Suprapubic skin (tissue), 4 donors: ENCODE results near the gene SLC27A6. TPM values are rescaled to one million over a fixed set of nuclear protein-coding genes. Genes with fewer than 3 reads are reported as not detected.

Experiments used
- DNase-seq, 2 donors: peaks; one replicate each; pipeline ENCODE4 v3.0.0-alpha.2; 2019; ENCODE audit warnings: low spot score in 2 of 2
- H3K27ac ChIP-seq: fragments of 200-600 bp; sonication (generic); one replicate; pipeline ENCODE4 v1.5.1; 2019
- H3K27me3 ChIP-seq: fragments of 200-600 bp; sonication (generic); one replicate; pipeline ENCODE4 v1.5.1; 2019
- H3K36me3 ChIP-seq: fragments of 200-600 bp; sonication (generic); one replicate; pipeline ENCODE4 v1.5.1; 2019
- H3K4me1 ChIP-seq: fragments of 200-600 bp; sonication (generic); one replicate; pipeline ENCODE4 v1.5.1; 2019
- H3K4me3 ChIP-seq: fragments of 200-600 bp; sonication (generic); one replicate; pipeline ENCODE4 v1.5.1; 2019; ENCODE audit warnings: mild to moderate bottlenecking
- H3K9me3 ChIP-seq: fragments of 200-600 bp; sonication (generic); one replicate; pipeline ENCODE4 v1.5.1; 2019
- EP300 ChIP-seq: sonication (generic); formaldehyde crosslinking; IDR thresholded peaks from one replicate; pipeline ENCODE4 v1.6.1; 2017; ENCODE audit warnings: antibody characterized with exemption
- POLR2A ChIP-seq, 2 donors: fragments of 450-650 bp; IDR thresholded peaks; one replicate each; pipeline ENCODE4 v1.6.1; 2017; ENCODE audit warnings: antibody characterized with exemption in 2 of 2, mild to moderate bottlenecking in 2 of 2, moderate library complexity in 2 of 2
- POLR2AphosphoS5 ChIP-seq, 3 donors: sonication (generic); formaldehyde crosslinking; IDR thresholded peaks; one replicate each; pipeline ENCODE4 v1.6.1; 2017; ENCODE audit warnings: antibody characterized with exemption in 3 of 3
- WGBS: methylation state at CpG from one replicate; pipeline ENCODE4 v1.1.5; 2018; 5-methylcytosine and 5-hydroxymethylcytosine counted together
- total RNA-seq, 4 donors: library from RNA; depleted of rRNA; stranded (reverse); fragments of >200 nt; gene quantifications; one replicate each; pipeline ENCODE4 v1.1.0, GENCODE V29; 2016
- TF ChIP-seq, protein P1 (sequence below), 2 donors: fragments of 200-600 bp in 1 of 2; fragments of 450-650 bp in 1 of 2; sonication (generic) in 1 of 2; IDR thresholded peaks; one replicate each; pipeline ENCODE4 v1.5.1; 2016 to 2019; ENCODE audit warnings: antibody characterized with exemption in 2 of 2, mild to moderate bottlenecking in 1 of 2, moderate library complexity in 1 of 2

SLC27A6 gene, protein sequence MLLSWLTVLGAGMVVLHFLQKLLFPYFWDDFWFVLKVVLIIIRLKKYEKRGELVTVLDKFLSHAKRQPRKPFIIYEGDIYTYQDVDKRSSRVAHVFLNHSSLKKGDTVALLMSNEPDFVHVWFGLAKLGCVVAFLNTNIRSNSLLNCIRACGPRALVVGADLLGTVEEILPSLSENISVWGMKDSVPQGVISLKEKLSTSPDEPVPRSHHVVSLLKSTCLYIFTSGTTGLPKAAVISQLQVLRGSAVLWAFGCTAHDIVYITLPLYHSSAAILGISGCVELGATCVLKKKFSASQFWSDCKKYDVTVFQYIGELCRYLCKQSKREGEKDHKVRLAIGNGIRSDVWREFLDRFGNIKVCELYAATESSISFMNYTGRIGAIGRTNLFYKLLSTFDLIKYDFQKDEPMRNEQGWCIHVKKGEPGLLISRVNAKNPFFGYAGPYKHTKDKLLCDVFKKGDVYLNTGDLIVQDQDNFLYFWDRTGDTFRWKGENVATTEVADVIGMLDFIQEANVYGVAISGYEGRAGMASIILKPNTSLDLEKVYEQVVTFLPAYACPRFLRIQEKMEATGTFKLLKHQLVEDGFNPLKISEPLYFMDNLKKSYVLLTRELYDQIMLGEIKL
- 1 to 10 TPM in 3 of 4 donors, under 1 TPM in 1; 0.40 to 6.7 (median 2.3) TPM for total RNA-seq

DNA sequence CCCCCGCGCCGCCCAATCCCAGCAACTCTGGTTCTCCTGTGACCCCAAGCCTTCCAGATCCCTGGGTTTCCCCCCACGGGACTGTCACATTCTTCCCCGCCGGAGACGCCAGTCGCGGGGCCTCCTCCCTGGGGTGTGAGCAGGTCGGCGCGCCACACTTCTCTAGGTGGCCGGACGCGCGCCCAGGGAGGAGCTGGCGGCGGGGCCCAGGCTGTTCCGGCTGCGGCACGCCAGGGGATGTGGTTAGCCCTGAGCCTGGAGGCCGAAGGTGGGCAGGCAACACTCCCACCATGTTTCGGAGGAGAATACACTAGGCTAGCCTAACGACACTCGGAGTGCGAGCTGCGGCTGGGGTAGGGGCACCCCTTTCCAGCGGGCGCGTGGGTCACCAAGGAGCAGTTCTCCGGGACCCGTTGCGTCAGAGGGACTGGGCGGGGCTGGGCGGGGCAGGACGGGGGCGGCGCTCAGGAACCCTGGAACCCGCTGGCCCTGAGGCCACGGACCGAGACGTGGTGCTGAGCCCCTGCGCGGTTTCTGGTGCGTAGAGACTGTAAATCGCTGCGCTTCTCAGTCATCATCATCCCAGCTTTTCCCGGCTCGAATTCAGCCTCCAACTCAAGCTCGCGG is at the start of gene SLC27A6:
SLC27A6 (plus strand) TSS at position 478 of the 627 bp plus-strand sequence. CDS start 650 bp downstream, outside the sequence.
- Histone ChIP-seq H3K27me3 (peaks cover 16% of the 10 kb centered on the region), H3K4me1 (peaks cover 16% of the 10 kb centered on the region), H3K27ac (no peak within 1 kb of the TSS), H3K4me3 (peak within 1 kb of the TSS; percentile 44), H3K9me3 (no peaks in the 10 kb centered on the region), H3K36me3 (no peaks in the 10 kb centered on the region)
- TF ChIP-seq POLR2A (IDR thresholded peaks at IDR 0.05) (no peak), POLR2AphosphoS5 (IDR thresholded peaks at IDR 0.05) (no peak), EP300 (no peak)
- TF ChIP-seq, protein P1, sequence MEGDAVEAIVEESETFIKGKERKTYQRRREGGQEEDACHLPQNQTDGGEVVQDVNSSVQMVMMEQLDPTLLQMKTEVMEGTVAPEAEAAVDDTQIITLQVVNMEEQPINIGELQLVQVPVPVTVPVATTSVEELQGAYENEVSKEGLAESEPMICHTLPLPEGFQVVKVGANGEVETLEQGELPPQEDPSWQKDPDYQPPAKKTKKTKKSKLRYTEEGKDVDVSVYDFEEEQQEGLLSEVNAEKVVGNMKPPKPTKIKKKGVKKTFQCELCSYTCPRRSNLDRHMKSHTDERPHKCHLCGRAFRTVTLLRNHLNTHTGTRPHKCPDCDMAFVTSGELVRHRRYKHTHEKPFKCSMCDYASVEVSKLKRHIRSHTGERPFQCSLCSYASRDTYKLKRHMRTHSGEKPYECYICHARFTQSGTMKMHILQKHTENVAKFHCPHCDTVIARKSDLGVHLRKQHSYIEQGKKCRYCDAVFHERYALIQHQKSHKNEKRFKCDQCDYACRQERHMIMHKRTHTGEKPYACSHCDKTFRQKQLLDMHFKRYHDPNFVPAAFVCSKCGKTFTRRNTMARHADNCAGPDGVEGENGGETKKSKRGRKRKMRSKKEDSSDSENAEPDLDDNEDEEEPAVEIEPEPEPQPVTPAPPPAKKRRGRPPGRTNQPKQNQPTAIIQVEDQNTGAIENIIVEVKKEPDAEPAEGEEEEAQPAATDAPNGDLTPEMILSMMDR (IDR thresholded peaks at IDR 0.05), result no peak
- WGBS, result 10% methylated on average over 13 of the region's 51 CpGs
- no peak for DNase-seq

DNA sequence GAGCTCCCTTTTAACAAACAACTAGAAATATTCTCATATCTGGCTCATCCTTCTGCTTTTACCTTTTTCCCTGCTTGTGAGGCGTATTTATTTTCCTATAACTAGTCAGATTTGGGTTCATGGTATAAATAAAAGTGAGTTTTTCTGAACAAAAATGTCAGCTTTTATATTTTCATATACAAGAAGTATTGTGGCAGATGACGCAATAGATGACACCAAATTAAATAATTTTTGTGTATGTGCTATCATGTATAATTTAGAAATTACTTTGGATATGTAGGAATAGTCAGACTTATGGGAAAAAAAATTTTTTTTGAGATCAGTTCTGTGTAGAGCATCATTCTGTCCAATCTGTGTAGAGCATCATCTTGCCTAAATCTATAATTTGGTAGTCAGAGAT is 45.7 kb upstream of the SLC27A6 start:
- no peak for DNase-seq
- Histone ChIP-seq H3K36me3 (no peaks in the 10 kb centered on the region), H3K9me3 (no peaks in the 10 kb centered on the region), H3K27ac (no peak overlapping the region), H3K27me3 (no peaks in the 10 kb centered on the region), H3K4me1 (no peaks in the 10 kb centered on the region), H3K4me3 (no peak overlapping the region)
- no peak for TF ChIP-seq POLR2A (IDR thresholded peaks at IDR 0.05)
- TF ChIP-seq, protein P1 (IDR thresholded peaks at IDR 0.05), result no peak
- no peak for TF ChIP-seq POLR2AphosphoS5 (IDR thresholded peaks at IDR 0.05)
- no peak for TF ChIP-seq EP300
- WGBS, result 95% methylated on average over 2 of the region's 2 CpGs

DNA sequence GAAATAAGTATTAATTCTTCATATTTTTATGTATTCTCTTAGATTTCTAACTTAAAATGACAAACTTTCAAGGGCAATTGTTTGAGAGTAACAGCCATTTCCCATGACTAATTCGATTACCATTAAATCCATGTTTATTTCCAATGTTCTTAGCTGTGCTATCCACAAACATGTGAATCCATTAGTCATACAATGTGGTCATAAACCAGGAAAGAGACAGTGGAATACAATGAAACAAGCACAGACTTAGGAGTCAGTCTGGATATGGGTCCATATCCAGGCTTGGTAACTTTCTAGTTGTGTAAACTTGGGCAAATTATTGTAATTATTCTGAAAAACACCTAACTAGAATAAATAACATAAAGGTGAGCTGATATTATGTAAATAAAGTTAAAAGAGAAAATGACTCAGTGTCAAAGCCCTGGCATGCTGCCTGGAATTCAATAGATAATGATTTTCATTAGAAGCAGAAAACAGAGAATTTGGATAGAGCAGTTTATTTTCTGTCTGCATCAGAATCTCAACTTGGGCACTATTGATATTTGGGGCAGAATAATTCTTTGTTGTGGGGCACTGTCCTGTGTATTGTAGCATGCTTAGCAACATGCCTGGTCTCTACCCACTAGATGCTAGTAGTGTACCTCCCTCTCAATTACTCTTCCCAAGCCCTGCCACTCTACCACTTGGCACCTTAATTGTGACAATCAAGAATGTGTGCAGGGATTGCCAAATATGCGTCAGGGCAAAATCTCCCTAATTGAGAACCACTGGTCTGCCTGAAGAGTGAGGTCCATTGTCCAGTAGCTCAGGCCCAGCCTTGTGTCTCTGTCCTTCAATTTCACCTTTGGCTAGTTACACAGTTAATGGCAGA is 44.7 kb upstream of the SLC27A6 start:
- no peak for DNase-seq
- H3K27me3 ChIP-seq, result no peaks in the 10 kb centered on the region
- no peak overlapping the region for H3K27ac ChIP-seq
- H3K4me1 ChIP-seq, result no peaks in the 10 kb centered on the region
- H3K36me3 ChIP-seq, result no peaks in the 10 kb centered on the region
- H3K4me3 ChIP-seq, result no peak overlapping the region
- 47% methylated on average over 2 of the region's 2 CpGs for WGBS
- TF ChIP-seq POLR2AphosphoS5 (IDR thresholded peaks at IDR 0.05), result no peak
- TF ChIP-seq POLR2A (IDR thresholded peaks at IDR 0.05), result no peak
- TF ChIP-seq, protein P1 (IDR thresholded peaks at IDR 0.05), result no peak
- no peak for TF ChIP-seq EP300
- no peaks in the 10 kb centered on the region for H3K9me3 ChIP-seq

DNA sequence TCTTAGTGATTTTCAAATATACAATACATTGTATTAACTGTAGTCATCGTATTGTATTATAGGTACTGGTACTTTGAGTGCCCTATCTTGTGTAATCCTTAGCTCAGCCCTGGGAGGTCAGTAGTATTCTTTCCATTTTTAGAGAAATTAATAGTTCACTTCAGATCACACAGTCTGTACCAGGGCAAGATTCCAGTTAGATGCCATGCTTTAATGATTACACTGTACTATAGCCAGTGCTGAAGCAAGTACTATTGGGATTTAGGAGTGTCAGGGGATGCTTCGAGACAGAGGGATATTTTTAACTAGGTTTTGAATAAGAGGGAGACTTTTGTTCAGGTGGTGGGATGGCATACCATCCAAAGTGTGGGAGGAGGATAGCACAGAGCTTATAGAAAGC is 41.0 kb upstream of the SLC27A6 start:
- Histone ChIP-seq H3K36me3 (no peaks in the 10 kb centered on the region), H3K27ac (no peak overlapping the region), H3K4me1 (no peaks in the 10 kb centered on the region), H3K4me3 (no peak overlapping the region), H3K27me3 (no peaks in the 10 kb centered on the region), H3K9me3 (no peaks in the 10 kb centered on the region)
- no peak for DNase-seq
- no peak for TF ChIP-seq POLR2AphosphoS5 (IDR thresholded peaks at IDR 0.05)
- TF ChIP-seq EP300, result no peak
- no peak for TF ChIP-seq POLR2A (IDR thresholded peaks at IDR 0.05)
- TF ChIP-seq, protein P1 (IDR thresholded peaks at IDR 0.05), result no peak
- 78% methylated on average over 2 of the region's 2 CpGs for WGBS
